ENCODE measurements around the gene ARMC9.

ARMC9 gene

DNA sequence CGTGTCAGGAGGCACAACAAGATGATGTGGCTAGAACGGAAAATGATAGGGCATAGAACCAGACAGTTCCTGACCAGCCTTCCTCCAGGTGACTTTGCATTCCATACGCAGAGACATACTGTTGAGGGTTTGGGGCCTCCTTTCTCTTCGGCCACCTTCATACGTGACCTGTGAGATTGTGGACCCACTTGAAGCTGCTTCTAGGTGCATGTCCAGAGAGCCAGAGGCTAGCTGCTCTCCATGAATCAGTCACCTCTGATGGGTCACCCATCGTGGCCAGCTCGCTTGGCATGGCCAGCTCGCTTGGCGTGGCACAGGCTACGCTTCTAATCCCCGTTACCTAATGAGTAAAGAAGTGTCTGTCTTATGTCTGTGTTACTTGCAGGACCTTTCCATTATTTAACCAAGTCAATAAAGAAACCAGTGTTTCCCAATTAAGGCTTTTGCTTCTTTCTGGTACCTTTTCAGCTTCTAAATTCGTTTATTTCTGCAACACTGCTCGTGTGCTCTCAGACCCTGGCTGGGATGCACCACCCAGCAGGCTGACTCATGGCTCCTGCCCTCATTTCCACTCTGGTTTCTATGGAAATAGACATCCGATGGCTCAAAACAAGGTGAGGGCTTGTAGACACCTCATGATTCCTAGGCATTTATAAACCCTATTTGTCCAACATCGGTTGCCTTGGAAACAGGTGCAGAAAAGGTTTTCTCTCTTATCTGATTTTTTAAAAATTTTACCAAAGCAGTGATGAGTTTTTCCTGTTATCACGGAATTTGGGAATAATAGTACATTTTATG is 110.4 kb downstream of the ARMC9 start:
- DNase-seq (ENCODE audit: low read depth in 2 of 2) = no peak

DNA sequence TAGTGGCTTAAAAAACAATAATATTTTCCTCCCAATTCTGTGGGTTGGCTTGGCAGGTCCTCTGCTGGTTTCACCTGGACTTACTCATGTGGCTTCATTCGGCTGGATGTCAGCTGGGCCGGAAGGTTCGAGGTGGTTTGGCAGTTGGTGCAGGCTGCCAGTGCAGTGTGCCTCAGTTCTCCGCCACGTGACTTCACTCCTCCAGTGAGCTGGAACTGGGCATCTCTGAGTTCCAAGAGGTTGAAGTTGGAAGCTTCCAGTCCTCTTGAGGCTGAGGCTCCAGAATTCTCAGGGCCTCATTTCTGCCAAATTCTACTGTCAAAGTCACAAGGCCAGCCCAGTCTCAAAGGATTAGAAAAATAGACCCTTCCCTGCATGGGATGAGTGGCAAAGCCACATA is 113.6 kb downstream of the ARMC9 start:
- DNase-seq (ENCODE audit: low read depth in 2 of 2) = no peak

- no peak for DNase-seq (ENCODE audit: low read depth in 2 of 2)
Measured at GRCh38 chr2:231315896-231316295, 117.5 kb downstream of the ARMC9 start.

DNA sequence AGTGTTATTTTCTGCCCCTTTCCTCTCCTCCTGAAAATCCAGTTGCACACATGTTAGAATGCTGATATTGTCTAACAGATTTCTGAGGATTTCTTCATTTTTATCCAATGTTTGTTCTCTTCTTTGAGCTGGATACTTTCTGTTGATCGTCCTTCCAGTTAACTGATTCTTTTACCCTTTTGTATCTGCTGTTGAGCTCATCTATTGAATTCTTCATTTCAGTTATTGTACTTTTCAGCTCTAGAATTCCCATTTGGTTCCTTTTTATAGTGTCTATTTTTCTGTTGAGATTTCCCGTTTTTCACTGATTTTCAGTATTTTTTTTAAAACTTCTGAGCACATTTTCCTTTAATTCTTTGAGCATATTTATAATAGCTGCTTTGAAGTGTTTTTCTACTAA is 119.1 kb downstream of the ARMC9 start:
- DNase-seq (ENCODE audit: low read depth in 2 of 2) = no peak

DNA sequence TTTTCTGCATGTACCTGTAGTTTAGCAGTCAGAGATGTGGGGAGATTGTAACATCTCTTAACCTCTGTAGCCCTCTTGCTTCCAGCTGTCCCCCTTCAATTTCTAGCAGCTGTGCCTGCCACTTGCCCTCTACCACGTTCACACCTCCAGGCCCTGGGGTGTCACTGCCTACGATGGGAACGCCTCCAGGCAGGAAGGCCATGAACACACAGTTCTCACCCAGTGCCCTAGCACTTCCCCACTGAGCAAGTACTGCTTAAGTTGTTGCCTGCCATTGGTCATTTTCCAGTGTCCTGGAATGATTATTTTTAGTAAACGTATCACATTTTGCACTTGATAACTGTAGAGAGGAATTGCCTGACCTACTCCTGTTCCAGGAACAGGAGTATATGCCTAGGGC is 120.0 kb downstream of the ARMC9 start:
- DNase-seq (ENCODE audit: low read depth in 2 of 2) = no peak

DNA sequence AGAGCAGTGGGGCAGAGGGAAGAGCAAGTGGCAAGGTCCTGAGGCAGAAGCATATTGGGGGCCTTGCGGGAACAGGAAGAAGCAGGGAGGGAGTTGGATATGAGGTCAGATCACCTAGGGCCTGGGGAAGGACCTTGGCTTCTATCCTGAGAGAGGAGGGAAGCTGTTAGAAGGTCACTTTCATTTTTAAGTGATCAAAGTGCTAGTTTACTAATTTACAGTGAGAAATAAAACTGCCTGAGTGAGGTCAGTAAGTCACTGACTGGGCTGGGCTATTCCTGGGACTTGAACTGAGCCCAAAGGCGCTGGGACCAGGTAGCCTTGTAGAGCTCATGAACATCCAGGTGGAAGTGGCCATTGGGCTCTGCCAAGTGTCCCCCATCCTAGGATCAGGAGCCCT is 120.5 kb downstream of the ARMC9 start:
- no peak for DNase-seq (ENCODE audit: low read depth in 2 of 2)

- DNase-seq (ENCODE audit: low read depth in 2 of 2) = no peak
Measured at GRCh38 chr2:231319867-231320266, 121.4 kb downstream of the ARMC9 start.

DNA sequence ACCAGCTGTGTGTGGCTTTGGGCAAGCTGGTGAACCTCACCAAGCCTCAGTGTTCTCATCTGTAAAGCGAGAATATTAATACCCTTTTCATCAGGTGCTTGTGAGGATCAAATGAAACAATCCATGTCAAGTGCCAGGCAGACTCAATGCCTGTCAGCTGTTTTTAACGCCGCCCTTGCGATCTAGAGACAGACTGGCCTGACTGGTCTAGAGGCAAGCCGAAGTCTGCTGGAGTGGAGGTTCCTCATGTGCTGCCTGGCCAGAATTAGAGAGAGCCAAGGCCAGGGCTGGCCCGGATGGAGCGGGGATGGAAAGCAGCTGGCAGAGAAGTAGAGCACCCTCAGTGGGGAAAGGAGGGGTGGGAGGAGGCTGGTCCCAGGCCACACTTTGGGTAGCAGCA is 122.6 kb downstream of the ARMC9 start:
- no peak for DNase-seq (ENCODE audit: low read depth in 2 of 2)

DNA sequence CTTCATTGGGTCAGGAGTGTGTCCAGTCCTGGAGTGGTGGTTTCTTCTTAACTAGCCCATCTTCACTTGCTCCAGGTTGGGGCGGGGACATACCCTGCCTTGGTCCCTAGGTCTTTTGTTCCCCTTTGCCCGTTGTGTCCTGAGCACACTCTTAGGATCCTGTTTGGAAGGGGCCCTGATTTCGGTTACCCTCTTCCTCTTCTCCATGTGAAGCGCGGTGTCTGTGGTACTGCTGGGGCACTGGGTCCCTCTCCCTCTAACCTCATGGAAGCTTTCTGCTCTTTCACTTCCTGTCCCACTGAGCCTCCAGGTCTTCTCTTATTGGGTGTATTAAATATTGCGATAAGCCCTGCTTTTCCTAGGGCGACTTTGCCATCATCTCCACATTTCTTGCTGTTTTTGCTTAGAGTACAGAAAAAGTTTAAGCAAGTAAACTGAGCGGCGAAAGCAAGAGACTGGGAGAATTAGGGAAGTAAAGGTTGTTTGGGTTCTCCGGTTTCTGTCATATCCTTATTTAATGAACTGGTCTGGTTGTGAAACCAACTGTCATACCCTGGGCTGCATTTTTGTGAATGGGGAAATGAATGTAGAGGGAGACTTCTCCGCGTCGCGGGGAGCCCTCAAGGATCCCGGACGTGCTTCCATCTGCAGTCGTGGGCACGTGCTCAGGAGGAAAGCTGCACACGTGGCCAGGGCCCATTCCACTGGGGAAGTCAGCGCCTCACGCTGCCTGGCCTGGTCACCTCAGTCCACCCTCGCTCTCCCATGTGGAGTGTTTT is 123.3 kb downstream of the ARMC9 start:
- DNase-seq (ENCODE audit: low read depth in 2 of 2) = no peak

- no peak for DNase-seq (ENCODE audit: low read depth in 2 of 2)
Measured at GRCh38 chr2:231323316-231323715, 124.9 kb downstream of the ARMC9 start.

DNA sequence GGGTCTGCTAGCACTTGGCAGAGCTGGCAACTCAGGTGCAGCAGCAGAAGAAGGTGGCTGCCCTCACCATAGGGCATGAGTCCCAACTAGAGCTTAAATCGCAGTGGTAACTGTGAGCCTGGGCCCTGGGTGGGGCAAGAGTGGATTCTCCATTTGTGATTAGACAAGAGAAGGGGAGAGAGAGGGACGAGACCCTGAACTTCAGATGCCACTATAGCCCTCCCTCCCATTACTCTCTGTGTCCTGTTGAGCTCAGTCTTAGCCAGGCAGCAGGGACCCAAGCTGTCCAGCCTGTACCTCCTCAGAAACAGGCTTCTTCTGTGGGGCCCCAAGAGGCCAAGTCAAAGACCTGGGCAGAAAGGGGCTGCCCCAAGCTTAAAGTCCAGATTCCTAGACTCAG is 127.4 kb downstream of the ARMC9 start:
- no peak for DNase-seq (ENCODE audit: low read depth in 2 of 2)

DNA sequence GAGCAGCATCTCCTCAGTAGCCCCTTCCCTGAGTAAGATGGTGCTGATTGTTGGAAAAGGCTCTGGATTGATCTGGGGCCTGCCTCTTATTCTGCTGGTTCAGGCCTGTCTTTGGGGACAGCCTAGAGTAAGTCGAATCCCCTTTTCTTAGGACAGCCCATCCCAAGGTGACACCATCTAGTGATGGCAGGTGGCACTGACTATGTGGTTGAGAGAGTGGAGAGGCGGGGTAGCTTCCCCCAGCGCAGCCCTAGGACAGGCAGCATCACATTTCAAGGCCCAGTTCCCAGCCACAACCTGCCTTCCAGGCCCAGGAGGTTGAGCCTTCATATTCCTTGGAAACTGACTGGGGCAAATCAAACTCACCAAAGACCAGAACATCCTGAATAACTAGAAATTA is 128.0 kb downstream of the ARMC9 start:
- no peak for DNase-seq (ENCODE audit: low read depth in 2 of 2)

- no peak for DNase-seq (ENCODE audit: low read depth in 2 of 2)
Measured at GRCh38 chr2:231330311-231330710, 131.9 kb downstream of the ARMC9 start.

- DNase-seq (ENCODE audit: low read depth in 2 of 2) = no peak
Measured at GRCh38 chr2:231331533-231331932, 133.1 kb downstream of the ARMC9 start.

- DNase-seq (ENCODE audit: low read depth in 2 of 2) = no peak
Measured at GRCh38 chr2:231332388-231332787, 134.0 kb downstream of the ARMC9 start.

DNA sequence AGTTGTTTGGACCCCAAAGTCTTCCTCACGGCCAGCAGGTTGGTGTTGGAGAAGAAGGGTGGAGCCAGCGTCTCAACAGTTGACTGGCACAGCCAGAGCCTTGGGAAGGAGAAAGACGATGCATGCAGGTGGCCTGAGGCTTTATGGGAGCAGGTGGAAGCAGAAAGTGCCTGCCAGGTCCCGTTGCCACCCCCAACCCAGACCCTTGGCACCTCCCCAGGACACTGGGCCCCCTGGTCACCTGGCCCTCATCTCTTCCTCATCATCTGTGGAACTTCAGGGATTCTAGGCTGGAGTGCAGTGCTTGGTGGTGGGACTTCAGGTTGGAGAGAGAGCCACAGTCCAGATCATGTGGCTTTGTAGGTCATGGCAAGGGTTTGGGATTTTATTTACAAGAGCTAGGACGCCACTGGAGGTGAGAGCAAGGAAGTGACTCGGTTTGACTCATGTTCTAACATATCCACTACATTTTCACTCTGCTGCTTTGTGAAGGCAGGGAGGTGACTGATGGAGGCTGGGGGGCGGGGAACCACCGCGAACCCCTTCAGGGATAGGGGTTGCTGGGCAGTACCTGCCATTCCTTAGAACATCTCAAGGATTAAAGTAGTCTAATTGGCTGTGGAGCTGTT is 134.6 kb downstream of the ARMC9 start:
- no peak for DNase-seq (ENCODE audit: low read depth in 2 of 2)

- DNase-seq (ENCODE audit: low read depth in 2 of 2) = no peak
Measured at GRCh38 chr2:231334179-231334930, 135.9 kb downstream of the ARMC9 start.

DNA sequence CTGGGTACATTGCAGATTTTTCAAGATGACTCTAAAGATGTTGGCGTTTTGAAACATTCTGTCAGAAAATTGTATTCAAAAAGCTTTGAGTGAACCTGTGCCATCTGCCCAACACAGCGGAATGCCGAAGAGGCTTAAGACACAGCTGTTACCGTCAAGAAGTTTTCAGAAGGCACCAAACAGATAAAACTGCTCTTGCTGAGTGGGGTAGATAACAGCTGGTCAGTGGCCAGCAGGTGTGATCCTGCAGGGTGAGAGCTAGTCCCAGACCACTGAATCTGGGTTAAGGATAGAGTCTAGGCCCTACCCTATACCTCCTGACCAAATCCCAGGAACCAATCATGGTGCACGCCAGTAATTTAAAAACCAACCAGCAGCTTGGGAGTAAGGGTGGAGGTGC is 136.6 kb downstream of the ARMC9 start:
- no peak for DNase-seq (ENCODE audit: low read depth in 2 of 2)

- no peak for DNase-seq (ENCODE audit: low read depth in 2 of 2)
Measured at GRCh38 chr2:231335591-231335990, 137.2 kb downstream of the ARMC9 start.

GRCh38 chr2:231336236-231336635 is 137.8 kb downstream of the ARMC9 start:
- no peak for DNase-seq (ENCODE audit: low read depth in 2 of 2)

DNA sequence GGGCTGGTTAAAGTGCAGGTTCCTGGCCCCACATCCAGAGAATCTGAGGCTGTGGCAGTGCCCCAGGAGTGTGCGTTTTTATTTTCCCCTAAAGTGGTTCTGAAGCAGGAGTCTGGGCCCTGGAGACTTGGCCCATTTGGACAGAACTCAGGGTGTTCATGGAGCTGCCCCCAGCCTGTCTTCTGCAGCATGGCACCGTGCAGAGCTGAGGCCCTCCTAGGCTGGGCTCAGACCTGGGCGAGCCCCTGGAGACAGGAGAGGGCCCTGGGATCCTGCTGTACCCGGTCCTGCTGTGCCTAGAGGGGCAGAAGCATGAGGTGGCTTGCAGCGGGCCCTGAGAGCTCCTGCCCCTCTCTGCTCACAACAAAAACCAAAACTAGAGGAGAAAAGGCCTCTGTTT is 138.3 kb downstream of the ARMC9 start:
- no peak for DNase-seq (ENCODE audit: low read depth in 2 of 2)

Measured in activated CD4-positive, alpha-beta T cell treated with anti-CD3 and anti-CD28 coated beads for 24 hours (primary cell).